HEK293 (cell line): ENCODE results near the gene COL13A1.

ENCODE experiments used
- TCF7L2 ChIP-seq: IDR thresholded peaks from 2 replicates; pipeline ENCODE4 v1.6.1; 2011; ENCODE audit warnings: low read depth, mild to moderate bottlenecking, inconsistent platforms, low read length, moderate library complexity, borderline replicate concordance
- ZNF707 ChIP-seq: fragments of 450-650 bp; formaldehyde crosslinking; IDR thresholded peaks from 2 replicates; pipeline ENCODE4 v1.5.1; 2016; ENCODE audit warnings: missing biosample characterization, missing genetic modification characterization
- TF ChIP-seq, protein P1 (sequence below): fragments of 450-650 bp; formaldehyde crosslinking; IDR thresholded peaks from 2 replicates; pipeline ENCODE4 v1.5.1; 2016; ENCODE audit warnings: missing biosample characterization, missing genetic modification characterization

DNA sequence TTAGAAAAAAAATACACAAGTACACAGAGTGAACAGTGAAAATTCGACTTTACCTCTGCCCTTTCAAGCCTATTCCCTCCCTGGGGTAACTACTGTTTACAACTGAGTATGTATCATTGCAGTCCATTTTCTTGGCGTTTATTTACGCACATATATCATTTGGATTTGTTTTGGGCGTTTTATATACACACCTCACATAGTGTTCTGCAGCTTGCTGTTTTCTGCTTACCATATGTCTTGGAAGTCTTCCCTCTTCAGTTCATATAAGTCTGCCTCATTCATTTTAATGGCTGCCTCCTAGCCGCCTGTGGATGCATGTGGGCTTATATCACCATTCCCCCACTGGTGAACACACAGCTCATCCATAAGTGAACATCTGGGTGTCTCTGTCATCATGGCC lies 41.6 kb upstream of the COL13A1 start:
- TF ChIP-seq, protein P1, sequence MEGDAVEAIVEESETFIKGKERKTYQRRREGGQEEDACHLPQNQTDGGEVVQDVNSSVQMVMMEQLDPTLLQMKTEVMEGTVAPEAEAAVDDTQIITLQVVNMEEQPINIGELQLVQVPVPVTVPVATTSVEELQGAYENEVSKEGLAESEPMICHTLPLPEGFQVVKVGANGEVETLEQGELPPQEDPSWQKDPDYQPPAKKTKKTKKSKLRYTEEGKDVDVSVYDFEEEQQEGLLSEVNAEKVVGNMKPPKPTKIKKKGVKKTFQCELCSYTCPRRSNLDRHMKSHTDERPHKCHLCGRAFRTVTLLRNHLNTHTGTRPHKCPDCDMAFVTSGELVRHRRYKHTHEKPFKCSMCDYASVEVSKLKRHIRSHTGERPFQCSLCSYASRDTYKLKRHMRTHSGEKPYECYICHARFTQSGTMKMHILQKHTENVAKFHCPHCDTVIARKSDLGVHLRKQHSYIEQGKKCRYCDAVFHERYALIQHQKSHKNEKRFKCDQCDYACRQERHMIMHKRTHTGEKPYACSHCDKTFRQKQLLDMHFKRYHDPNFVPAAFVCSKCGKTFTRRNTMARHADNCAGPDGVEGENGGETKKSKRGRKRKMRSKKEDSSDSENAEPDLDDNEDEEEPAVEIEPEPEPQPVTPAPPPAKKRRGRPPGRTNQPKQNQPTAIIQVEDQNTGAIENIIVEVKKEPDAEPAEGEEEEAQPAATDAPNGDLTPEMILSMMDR, result no peak
- no peak for TF ChIP-seq TCF7L2
- no peak for TF ChIP-seq ZNF707 (tag by site-specific recombination)
